Ishikawa (cell line): Measurements from ENCODE around the gene CNGA3.

Experiments
- CEBPB ChIP-seq: IDR thresholded peaks from 2 replicates; pipeline ENCODE4 v1.6.1; 2012
- CREB1 ChIP-seq: IDR thresholded peaks from 2 replicates; pipeline ENCODE4 v1.6.1; 2012; ENCODE audit warnings: low read depth
- EGR1 ChIP-seq: IDR thresholded peaks from 2 replicates; pipeline ENCODE4 v1.6.1; 2012
- EP300 ChIP-seq: IDR thresholded peaks from 2 replicates; pipeline ENCODE4 v1.6.1; 2012; ENCODE audit warnings: borderline replicate concordance
- FOXM1 ChIP-seq: IDR thresholded peaks from 2 replicates; pipeline ENCODE4 v1.6.1; 2012; ENCODE audit warnings: low read depth, borderline replicate concordance
- NFIC ChIP-seq: IDR thresholded peaks from 2 replicates; pipeline ENCODE4 v1.6.1; 2012
- RAD21 ChIP-seq: IDR thresholded peaks from 2 replicates; pipeline ENCODE4 v1.6.1; 2012; ENCODE audit warnings: low read depth
- TAF1 ChIP-seq: IDR thresholded peaks from 2 replicates; pipeline ENCODE4 v1.6.1; 2012; ENCODE audit warnings: low read depth, mild to moderate bottlenecking
- TCF12 ChIP-seq: IDR thresholded peaks from 2 replicates; pipeline ENCODE4 v1.6.1; 2012; ENCODE audit warnings: low read depth
- TEAD4 ChIP-seq: IDR thresholded peaks from 2 replicates; pipeline ENCODE4 v1.6.1; 2012
- YY1 ChIP-seq: IDR thresholded peaks from 2 replicates; pipeline ENCODE4 v1.6.1; 2012; ENCODE audit warnings: low read depth
- ZBTB7A ChIP-seq: IDR thresholded peaks from 2 replicates; pipeline ENCODE4 v1.6.1; 2012; ENCODE audit warnings: low read depth
- TF ChIP-seq, protein P1 (sequence below): IDR thresholded peaks from 2 replicates; pipeline ENCODE4 v1.6.1; 2012; ENCODE audit warnings: low read depth, mild to moderate bottlenecking
- TF ChIP-seq, protein P2 (sequence below): IDR thresholded peaks from 2 replicates; pipeline ENCODE4 v1.6.1; 2012
- TF ChIP-seq, protein P3 (sequence below): IDR thresholded peaks from 2 replicates; pipeline ENCODE4 v1.6.1; 2012

The CNGA3 gene

DNA sequence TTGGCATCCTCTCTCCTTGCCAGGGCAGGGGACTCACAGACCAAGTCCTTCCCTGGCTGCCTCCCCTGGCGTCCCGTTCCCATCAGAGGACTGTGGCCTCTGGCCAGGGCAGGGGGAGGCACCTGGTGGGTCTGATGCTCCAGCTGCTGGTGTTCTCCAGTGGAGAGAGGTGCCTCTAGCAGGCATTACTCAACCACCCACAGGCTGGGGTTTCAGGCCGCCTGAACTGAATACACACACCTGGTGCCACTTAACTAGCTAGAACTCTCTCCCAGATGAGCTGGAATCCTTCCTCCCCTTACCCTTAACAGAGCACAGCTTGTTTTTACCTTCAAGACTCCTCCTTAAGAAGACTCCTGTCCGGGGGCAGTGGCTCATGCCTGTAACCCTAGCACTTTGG, 37.7 kb upstream of the CNGA3 start:
- TF ChIP-seq EGR1 (no peak), TAF1 (no peak), TEAD4 (no peak)

DNA sequence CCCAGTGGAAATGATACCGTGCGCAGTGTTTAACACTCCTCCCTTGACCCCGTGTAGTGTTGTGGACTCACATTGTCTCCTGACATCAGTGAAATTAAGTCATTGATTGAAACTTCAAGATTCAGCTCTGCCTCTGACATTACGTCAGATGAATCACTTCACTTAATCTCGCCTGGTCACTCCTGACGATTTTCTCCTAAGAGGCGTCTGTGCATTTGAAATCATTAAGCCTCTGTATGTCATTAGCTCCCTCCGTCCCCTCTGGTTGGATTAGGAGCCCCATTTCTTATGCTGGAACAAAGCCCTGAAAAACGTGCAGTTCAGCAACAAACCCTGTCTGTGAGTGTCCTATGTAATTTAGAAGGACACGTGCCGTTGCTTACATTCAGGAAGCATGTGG, 36.7 kb upstream of the CNGA3 start:
- TF ChIP-seq, protein P1, sequence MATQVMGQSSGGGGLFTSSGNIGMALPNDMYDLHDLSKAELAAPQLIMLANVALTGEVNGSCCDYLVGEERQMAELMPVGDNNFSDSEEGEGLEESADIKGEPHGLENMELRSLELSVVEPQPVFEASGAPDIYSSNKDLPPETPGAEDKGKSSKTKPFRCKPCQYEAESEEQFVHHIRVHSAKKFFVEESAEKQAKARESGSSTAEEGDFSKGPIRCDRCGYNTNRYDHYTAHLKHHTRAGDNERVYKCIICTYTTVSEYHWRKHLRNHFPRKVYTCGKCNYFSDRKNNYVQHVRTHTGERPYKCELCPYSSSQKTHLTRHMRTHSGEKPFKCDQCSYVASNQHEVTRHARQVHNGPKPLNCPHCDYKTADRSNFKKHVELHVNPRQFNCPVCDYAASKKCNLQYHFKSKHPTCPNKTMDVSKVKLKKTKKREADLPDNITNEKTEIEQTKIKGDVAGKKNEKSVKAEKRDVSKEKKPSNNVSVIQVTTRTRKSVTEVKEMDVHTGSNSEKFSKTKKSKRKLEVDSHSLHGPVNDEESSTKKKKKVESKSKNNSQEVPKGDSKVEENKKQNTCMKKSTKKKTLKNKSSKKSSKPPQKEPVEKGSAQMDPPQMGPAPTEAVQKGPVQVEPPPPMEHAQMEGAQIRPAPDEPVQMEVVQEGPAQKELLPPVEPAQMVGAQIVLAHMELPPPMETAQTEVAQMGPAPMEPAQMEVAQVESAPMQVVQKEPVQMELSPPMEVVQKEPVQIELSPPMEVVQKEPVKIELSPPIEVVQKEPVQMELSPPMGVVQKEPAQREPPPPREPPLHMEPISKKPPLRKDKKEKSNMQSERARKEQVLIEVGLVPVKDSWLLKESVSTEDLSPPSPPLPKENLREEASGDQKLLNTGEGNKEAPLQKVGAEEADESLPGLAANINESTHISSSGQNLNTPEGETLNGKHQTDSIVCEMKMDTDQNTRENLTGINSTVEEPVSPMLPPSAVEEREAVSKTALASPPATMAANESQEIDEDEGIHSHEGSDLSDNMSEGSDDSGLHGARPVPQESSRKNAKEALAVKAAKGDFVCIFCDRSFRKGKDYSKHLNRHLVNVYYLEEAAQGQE: no peak
- no peak for TF ChIP-seq EP300
- TF ChIP-seq TAF1: no peak
- no peak for TF ChIP-seq YY1
- TF ChIP-seq TCF12: no peak
- TF ChIP-seq TEAD4: no peak
- no peak for TF ChIP-seq CEBPB
- TF ChIP-seq, protein P2, sequence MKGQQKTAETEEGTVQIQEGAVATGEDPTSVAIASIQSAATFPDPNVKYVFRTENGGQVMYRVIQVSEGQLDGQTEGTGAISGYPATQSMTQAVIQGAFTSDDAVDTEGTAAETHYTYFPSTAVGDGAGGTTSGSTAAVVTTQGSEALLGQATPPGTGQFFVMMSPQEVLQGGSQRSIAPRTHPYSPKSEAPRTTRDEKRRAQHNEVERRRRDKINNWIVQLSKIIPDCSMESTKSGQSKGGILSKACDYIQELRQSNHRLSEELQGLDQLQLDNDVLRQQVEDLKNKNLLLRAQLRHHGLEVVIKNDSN: no peak
- no peak for TF ChIP-seq FOXM1
- no peak for TF ChIP-seq NFIC
- no peak for TF ChIP-seq CREB1

DNA sequence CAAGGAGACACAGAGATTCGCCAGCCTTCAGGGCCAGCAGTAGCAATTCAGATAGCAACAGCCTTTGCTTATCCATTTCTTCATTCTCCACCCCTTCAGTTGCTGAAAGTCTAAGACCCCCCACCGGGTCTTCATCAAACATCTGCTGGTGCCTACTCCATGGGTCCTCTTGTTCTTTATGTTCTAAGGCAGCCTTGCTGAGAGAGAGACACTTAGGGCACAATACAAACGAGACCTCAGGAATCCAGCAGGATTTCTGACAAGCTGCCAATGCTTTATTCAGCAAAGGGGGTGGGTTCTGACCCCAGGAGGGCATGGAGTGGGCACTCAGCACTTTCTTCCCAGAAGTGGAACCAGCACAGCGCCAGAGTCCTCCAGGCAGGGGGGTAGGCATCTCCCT, 36.2 kb upstream of the CNGA3 start:
- TF ChIP-seq CEBPB (no peak), CREB1 (no peak), FOXM1 (no peak), RAD21 (no peak), NFIC (no peak), ZBTB7A (no peak), TCF12 (no peak), TEAD4 (no peak), YY1 (no peak), TAF1 (no peak), EGR1 (no peak), EP300 (no peak)
- TF ChIP-seq, protein P3, sequence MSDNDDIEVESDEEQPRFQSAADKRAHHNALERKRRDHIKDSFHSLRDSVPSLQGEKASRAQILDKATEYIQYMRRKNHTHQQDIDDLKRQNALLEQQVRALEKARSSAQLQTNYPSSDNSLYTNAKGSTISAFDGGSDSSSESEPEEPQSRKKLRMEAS: no peak
- TF ChIP-seq, protein P2: no peak
- TF ChIP-seq, protein P1: no peak

DNA sequence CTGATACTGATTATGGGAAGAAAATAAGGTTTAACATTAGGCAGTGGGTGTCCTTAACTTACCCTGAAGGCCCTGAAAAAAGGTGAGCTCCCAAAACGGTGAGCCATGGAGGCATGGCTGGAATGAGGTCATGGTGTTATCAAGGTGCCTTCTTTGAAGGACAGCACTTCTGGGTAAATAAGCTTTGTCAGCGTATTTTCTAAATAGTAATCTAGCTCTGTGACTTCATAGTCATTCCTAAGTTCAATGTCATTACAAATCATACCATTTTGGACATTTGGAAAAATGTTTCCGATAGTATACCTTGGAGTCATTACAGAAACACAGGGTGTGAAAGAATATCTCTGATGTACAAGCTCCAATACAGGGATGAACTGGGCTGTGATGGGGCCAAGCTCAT, 35.2 kb upstream of the CNGA3 start:
- TF ChIP-seq, protein P3: no peak
- TF ChIP-seq EGR1 (no peak), TEAD4 (no peak), YY1 (no peak), CEBPB (no peak), CREB1 (no peak), FOXM1 (no peak), NFIC (no peak), TAF1 (no peak), TCF12 (no peak), EP300 (no peak), RAD21 (no peak), ZBTB7A (no peak)
- TF ChIP-seq, protein P1: no peak
- TF ChIP-seq, protein P2: no peak
